Activated naive CD8-positive, alpha-beta T cell treated with anti-CD3 and anti-CD28 coated beads for 36 hours (primary cell): ENCODE measurements around the gene BCAP31. TPM values are rescaled to one million over a fixed set of nuclear protein-coding genes. Genes with fewer than 3 reads are reported as not detected.

Experiments used
- DNase-seq: peaks from one replicate; pipeline ENCODE4 v3.0.0; 2021
- H3K27ac Mint-ChIP-seq: one replicate; pipeline ENCODE4 v1.8.0; 2022; ENCODE audit warnings: mild to moderate bottlenecking, moderate library complexity, mixed read lengths
- H3K27me3 Mint-ChIP-seq: one replicate; pipeline ENCODE4 v1.8.0; 2022; ENCODE audit warnings: mild to moderate bottlenecking, mixed read lengths
- H3K36me3 Mint-ChIP-seq: one replicate; pipeline ENCODE4 v1.8.0; 2021; ENCODE audit warnings: mild to moderate bottlenecking, mixed read lengths
- H3K4me1 Mint-ChIP-seq: one replicate; pipeline ENCODE4 v1.8.0; 2021; ENCODE audit warnings: mixed read lengths
- H3K4me3 Mint-ChIP-seq: one replicate; pipeline ENCODE4 v1.8.0; 2022; ENCODE audit warnings: mild to moderate bottlenecking, moderate library complexity, mixed read lengths
- H3K9me3 Mint-ChIP-seq: one replicate; pipeline ENCODE4 v1.8.0; 2022; ENCODE audit warnings: mixed read lengths
- total RNA-seq, 2 experiments: library from RNA; stranded (reverse); gene quantifications; one replicate each; pipeline ENCODE4 v1.2.3, GENCODE V29; 2021

The BCAP31 gene
- total RNA-seq, 2 experiments from 2014 or later = 103 to 109 TPM

- Mint-ChIP-seq H3K9me3 (no peaks in the 10 kb centered on the region), H3K4me3 (peak overlapping the region; percentile 37), H3K27ac (no peak overlapping the region), H3K4me1 (no peaks in the 10 kb centered on the region), H3K27me3 (peaks cover 31% of the 10 kb centered on the region), H3K36me3 (no peaks in the 10 kb centered on the region)
- no peak for DNase-seq
Measured at GRCh38 chrX:153672531-153673427, 51.4 kb downstream of the BCAP31 start.

- no peak overlapping the region for H3K27ac Mint-ChIP-seq
- no peaks in the 10 kb centered on the region for H3K9me3 Mint-ChIP-seq
- peaks cover 39% of the 10 kb centered on the region for H3K27me3 Mint-ChIP-seq
- no peaks in the 10 kb centered on the region for H3K36me3 Mint-ChIP-seq
- H3K4me3 Mint-ChIP-seq = no peak overlapping the region
- no peaks in the 10 kb centered on the region for H3K4me1 Mint-ChIP-seq
- DNase-seq = no peak
Measured at GRCh38 chrX:153671589-153672530, 52.3 kb downstream of the BCAP31 start.

GRCh38 chrX:153670748-153671588 lies 53.2 kb downstream of the BCAP31 start:
- Mint-ChIP-seq H3K36me3 (no peaks in the 10 kb centered on the region), H3K27ac (no peak overlapping the region), H3K4me1 (no peaks in the 10 kb centered on the region), H3K4me3 (no peak overlapping the region), H3K9me3 (no peaks in the 10 kb centered on the region), H3K27me3 (peaks cover 43% of the 10 kb centered on the region)
- DNase-seq = no peak

GRCh38 chrX:153669901-153670731 lies 54.1 kb downstream of the BCAP31 start:
- no peak for DNase-seq
- no peak overlapping the region for H3K27ac Mint-ChIP-seq
- no peak overlapping the region for H3K4me3 Mint-ChIP-seq
- H3K27me3 Mint-ChIP-seq = peaks cover 44% of the 10 kb centered on the region
- no peaks in the 10 kb centered on the region for H3K4me1 Mint-ChIP-seq
- no peaks in the 10 kb centered on the region for H3K36me3 Mint-ChIP-seq
- H3K9me3 Mint-ChIP-seq = no peaks in the 10 kb centered on the region

GRCh38 chrX:153669174-153669890 lies 54.9 kb downstream of the BCAP31 start:
- no peak overlapping the region for H3K4me3 Mint-ChIP-seq
- peaks cover 39% of the 10 kb centered on the region for H3K27me3 Mint-ChIP-seq
- no peaks in the 10 kb centered on the region for H3K36me3 Mint-ChIP-seq
- H3K4me1 Mint-ChIP-seq = no peaks in the 10 kb centered on the region
- peak; percentile 48 for DNase-seq
- no peak overlapping the region for H3K27ac Mint-ChIP-seq
- no peaks in the 10 kb centered on the region for H3K9me3 Mint-ChIP-seq

- Mint-ChIP-seq H3K9me3 (no peaks in the 10 kb centered on the region), H3K27ac (no peak overlapping the region)
Measured at GRCh38 chrX:153668423-153669173, 55.6 kb downstream of the BCAP31 start.

GRCh38 chrX:153667956-153668396 lies 56.2 kb downstream of the BCAP31 start:
- Mint-ChIP-seq H3K4me3 (peak overlapping the region; percentile 73), H3K27me3 (peaks cover 33% of the 10 kb centered on the region), H3K4me1 (no peaks in the 10 kb centered on the region), H3K9me3 (no peaks in the 10 kb centered on the region), H3K36me3 (no peaks in the 10 kb centered on the region), H3K27ac (no peak overlapping the region)
- DNase-seq = peak; percentile 70

More at GRCh38 chrX:153668423-153669173, 55.6 kb downstream of the BCAP31 start:
- Mint-ChIP-seq H3K27me3 (peaks cover 36% of the 10 kb centered on the region), H3K36me3 (no peaks in the 10 kb centered on the region), H3K4me1 (no peaks in the 10 kb centered on the region), H3K4me3 (no peak overlapping the region)
- no peak for DNase-seq

GRCh38 chrX:153667281-153667955 lies 56.8 kb downstream of the BCAP31 start:
- peaks cover 31% of the 10 kb centered on the region for H3K27me3 Mint-ChIP-seq
- no peak for DNase-seq

GRCh38 chrX:153665726-153666306 lies 58.4 kb downstream of the BCAP31 start:
- no peaks in the 10 kb centered on the region for H3K9me3 Mint-ChIP-seq
- H3K36me3 Mint-ChIP-seq = no peaks in the 10 kb centered on the region

More at GRCh38 chrX:153667281-153667955, 56.8 kb downstream of the BCAP31 start:
- Mint-ChIP-seq H3K9me3 (no peaks in the 10 kb centered on the region), H3K4me3 (peak overlapping the region; percentile 73), H3K4me1 (no peaks in the 10 kb centered on the region), H3K36me3 (no peaks in the 10 kb centered on the region), H3K27ac (no peak overlapping the region)

GRCh38 chrX:153662266-153662665 lies 61.9 kb downstream of the BCAP31 start:
- Mint-ChIP-seq H3K27ac (no peak overlapping the region), H3K36me3 (no peaks in the 10 kb centered on the region), H3K27me3 (peaks cover 37% of the 10 kb centered on the region), H3K9me3 (no peaks in the 10 kb centered on the region), H3K4me1 (no peaks in the 10 kb centered on the region), H3K4me3 (peak overlapping the region; percentile 32)
- no peak for DNase-seq

More at GRCh38 chrX:153665726-153666306, 58.4 kb downstream of the BCAP31 start:
- Mint-ChIP-seq H3K4me3 (no peak overlapping the region), H3K27me3 (peaks cover 44% of the 10 kb centered on the region), H3K27ac (no peak overlapping the region), H3K4me1 (no peaks in the 10 kb centered on the region)
- no peak for DNase-seq

GRCh38 chrX:153659268-153659667 lies 64.9 kb downstream of the BCAP31 start:
- H3K27me3 Mint-ChIP-seq = peaks cover 24% of the 10 kb centered on the region
- H3K4me1 Mint-ChIP-seq = no peaks in the 10 kb centered on the region
- no peaks in the 10 kb centered on the region for H3K36me3 Mint-ChIP-seq
- H3K4me3 Mint-ChIP-seq = no peak overlapping the region
- no peak for DNase-seq
- no peak overlapping the region for H3K27ac Mint-ChIP-seq
- H3K9me3 Mint-ChIP-seq = no peaks in the 10 kb centered on the region

- H3K27me3 Mint-ChIP-seq = peaks cover 16% of the 10 kb centered on the region
- no peaks in the 10 kb centered on the region for H3K4me1 Mint-ChIP-seq
- no peaks in the 10 kb centered on the region for H3K36me3 Mint-ChIP-seq
- peaks cover 2% of the 10 kb centered on the region for H3K9me3 Mint-ChIP-seq
- no peak for DNase-seq
- H3K4me3 Mint-ChIP-seq = no peak overlapping the region
- no peak overlapping the region for H3K27ac Mint-ChIP-seq
Measured at GRCh38 chrX:153657161-153657560, 67.0 kb downstream of the BCAP31 start.
